Measurements from ENCODE around the gene SPRR1A. TPM values are rescaled to one million over a fixed set of nuclear protein-coding genes. Genes with fewer than 3 reads are reported as not detected.

The SPRR1A gene
- total RNA-seq, 2 experiments from 2014 or later: not detected

Other genes with a start within 250 kb of the SPRR1A start
- not detected for gene KPRP, start 226.1 kb upstream of the SPRR1A start, total RNA-seq
- gene LCE1F, start 208.9 kb upstream of the SPRR1A start, total RNA-seq: not detected
- gene LCE1E, start 197.8 kb upstream of the SPRR1A start, total RNA-seq: not detected
- not detected for gene LCE1D, start 187.4 kb upstream of the SPRR1A start, total RNA-seq
- gene LCE1C, start 177.4 kb upstream of the SPRR1A start, total RNA-seq: not detected
- not detected for gene LCE1B, start 172.1 kb upstream of the SPRR1A start, total RNA-seq
- not detected for gene LCE1A, start 156.6 kb upstream of the SPRR1A start, total RNA-seq
- gene LCE6A, start 141.2 kb upstream of the SPRR1A start, total RNA-seq: not detected
- gene LCE7A, start 124.1 kb upstream of the SPRR1A start, total RNA-seq: not detected
- not detected for gene SMCP, start 105.8 kb upstream of the SPRR1A start, total RNA-seq
- gene IVL, start 75.5 kb upstream of the SPRR1A start, total RNA-seq: not detected
- not detected for gene SPRR5, start 36.9 kb upstream of the SPRR1A start, total RNA-seq
- not detected for gene SPRR4, start 13.4 kb upstream of the SPRR1A start, total RNA-seq
- gene SPRR3, start 17.7 kb downstream of the SPRR1A start, total RNA-seq: not detected
- gene SPRR1B, start 47.1 kb downstream of the SPRR1A start, total RNA-seq: not detected
- not detected for gene SPRR2D, start 57.0 kb downstream of the SPRR1A start, total RNA-seq
- not detected for gene SPRR2A, start 73.4 kb downstream of the SPRR1A start, total RNA-seq
- not detected for gene SPRR2B, start 87.5 kb downstream of the SPRR1A start, total RNA-seq
- not detected for gene SPRR2E, start 110.4 kb downstream of the SPRR1A start, total RNA-seq
- gene SPRR2F, start 129.4 kb downstream of the SPRR1A start, total RNA-seq: not detected
- not detected for gene SPRR2G, start 166.8 kb downstream of the SPRR1A start, total RNA-seq
- gene LELP1, start 219.3 kb downstream of the SPRR1A start, total RNA-seq: not detected
- gene PRR9, start 233.5 kb downstream of the SPRR1A start, total RNA-seq: not detected